ENCODE measurements around the gene GRM5.

The GRM5 gene

GRCh38 chr11:88831303-88831890, 234.4 kb downstream of the GRM5 start:
- DNase-seq = no peak

- no peak for DNase-seq
Observed at GRCh38 chr11:88827018-88827676, 238.6 kb downstream of the GRM5 start.

- DNase-seq = no peak
Observed at GRCh38 chr11:88819616-88820015, 246.2 kb downstream of the GRM5 start.

GRCh38 chr11:88818978-88819377, 246.8 kb downstream of the GRM5 start:
- DNase-seq = no peak

- DNase-seq = no peak
Observed at GRCh38 chr11:88815505-88815904, 250.3 kb downstream of the GRM5 start.

- DNase-seq = no peak
Observed at GRCh38 chr11:88814076-88814475, 251.7 kb downstream of the GRM5 start.

GRCh38 chr11:88813233-88813915, 252.4 kb downstream of the GRM5 start:
- no peak for DNase-seq

GRCh38 chr11:88810420-88811097, 255.2 kb downstream of the GRM5 start:
- no peak for DNase-seq

- no peak for DNase-seq
Observed at GRCh38 chr11:88809126-88809525, 256.7 kb downstream of the GRM5 start.

- DNase-seq = no peak
Observed at GRCh38 chr11:88807349-88807748, 258.4 kb downstream of the GRM5 start.

- no peak for DNase-seq
Observed at GRCh38 chr11:88806410-88806809, 259.4 kb downstream of the GRM5 start.

GRCh38 chr11:88801484-88802123, 264.2 kb downstream of the GRM5 start:
- no peak for DNase-seq

- no peak for DNase-seq
Observed at GRCh38 chr11:88799771-88800500, 265.8 kb downstream of the GRM5 start.

- DNase-seq = no peak
Observed at GRCh38 chr11:88790182-88790581, 275.6 kb downstream of the GRM5 start.

- no peak for DNase-seq
Observed at GRCh38 chr11:88779577-88779976, 286.2 kb downstream of the GRM5 start.

GRCh38 chr11:88770475-88771079, 295.2 kb downstream of the GRM5 start:
- DNase-seq = no peak

GRCh38 chr11:88744140-88744539, 321.6 kb downstream of the GRM5 start:
- no peak for DNase-seq

- DNase-seq = no peak
Observed at GRCh38 chr11:88739524-88739923, 326.3 kb downstream of the GRM5 start.

- no peak for DNase-seq
Observed at GRCh38 chr11:88709567-88709966, 356.2 kb downstream of the GRM5 start.

GRCh38 chr11:88704485-88704884, 361.3 kb downstream of the GRM5 start:
- DNase-seq = no peak

GRCh38 chr11:88701816-88702215, 364.0 kb downstream of the GRM5 start:
- no peak for DNase-seq

GRCh38 chr11:88697139-88697538, 368.6 kb downstream of the GRM5 start:
- no peak for DNase-seq
